ENCODE data around the gene AGPAT2. TPM values are rescaled to one million over a fixed set of nuclear protein-coding genes. Genes with fewer than 3 reads are reported as not detected.

AGPAT2 gene
- total and polyA plus RNA-seq, 2 experiments from 2014 or later = 125 to 242 TPM

- H3K4me3 ChIP-seq = no peak overlapping the region
- TF ChIP-seq EZH2 (IDR thresholded peaks at IDR 0.05; ENCODE audit: borderline replicate concordance) (no peak), EZH2phosphoT487 (IDR thresholded peaks at IDR 0.05; ENCODE audit: low read depth, severe bottlenecking, unreplicated experiment) (no peak), CTCF (IDR thresholded peaks at IDR 0.05; ENCODE audit: poor library complexity) (no peak)
- DNase-seq (ENCODE audit: low spot score) = no peak
- H3K27me3 ChIP-seq = no peaks in the 10 kb centered on the region
- peaks cover 10% of the 10 kb centered on the region for H4K20me1 ChIP-seq (ENCODE audit: insufficient read depth, poor library complexity, severe bottlenecking)
- peaks cover 16% of the 10 kb centered on the region for H3K79me2 ChIP-seq
- H3K9me3 ChIP-seq (ENCODE audit: low read depth) = no peaks in the 10 kb centered on the region
- H3K4me1 ChIP-seq (ENCODE audit: insufficient read depth) = peaks cover 41% of the 10 kb centered on the region
- 91% methylated on average over 25 of the region's 25 CpGs for WGBS (ENCODE audit: low lambda C conversion rate, missing lambda C conversion rate)
- no peaks in the 10 kb centered on the region for H3K36me3 ChIP-seq (replicated peaks; ENCODE audit: insufficient read depth, low read depth)
- no peak overlapping the region for H3K4me2 ChIP-seq
- H2AFZ ChIP-seq = no peak overlapping the region
- no peak overlapping the region for H3K27ac ChIP-seq
- no peaks in the 10 kb centered on the region for H3K9me2 ChIP-seq (replicated peaks; ENCODE audit: insufficient read depth)
Measured at GRCh38 chr9:136690104-136690805, 3.0 kb upstream of the AGPAT2 start.

GRCh38 chr9:136689108-136689460 lies 1.8 kb upstream of the AGPAT2 start:
- no peaks in the 10 kb centered on the region for H3K36me3 ChIP-seq (replicated peaks; ENCODE audit: insufficient read depth, low read depth)
- no peak overlapping the region for H3K4me2 ChIP-seq
- H3K4me1 ChIP-seq (ENCODE audit: insufficient read depth) = peaks cover 41% of the 10 kb centered on the region
- peaks cover 20% of the 10 kb centered on the region for H4K20me1 ChIP-seq (ENCODE audit: insufficient read depth, poor library complexity, severe bottlenecking)
- no peaks in the 10 kb centered on the region for H3K27me3 ChIP-seq
- no peak overlapping the region for H2AFZ ChIP-seq
- DNase-seq (ENCODE audit: low spot score) = no peak
- H3K9me3 ChIP-seq (ENCODE audit: low read depth) = no peaks in the 10 kb centered on the region
- WGBS (ENCODE audit: low lambda C conversion rate, missing lambda C conversion rate) = 93% methylated on average over 7 of the region's 7 CpGs
- H3K9me2 ChIP-seq (replicated peaks; ENCODE audit: insufficient read depth) = no peaks in the 10 kb centered on the region
- no peak for TF ChIP-seq EZH2 (IDR thresholded peaks at IDR 0.05; ENCODE audit: borderline replicate concordance)
- no peak for TF ChIP-seq EZH2phosphoT487 (IDR thresholded peaks at IDR 0.05; ENCODE audit: low read depth, severe bottlenecking, unreplicated experiment)
- TF ChIP-seq CTCF (IDR thresholded peaks at IDR 0.05; ENCODE audit: poor library complexity) = no peak
- H3K79me2 ChIP-seq = peaks cover 28% of the 10 kb centered on the region
- H3K4me3 ChIP-seq = no peak overlapping the region
- no peak overlapping the region for H3K27ac ChIP-seq

- no peak for TF ChIP-seq EZH2 (IDR thresholded peaks at IDR 0.05; ENCODE audit: borderline replicate concordance)
- no peak for TF ChIP-seq EZH2phosphoT487 (IDR thresholded peaks at IDR 0.05; ENCODE audit: low read depth, severe bottlenecking, unreplicated experiment)
- no peak for TF ChIP-seq CTCF (IDR thresholded peaks at IDR 0.05; ENCODE audit: poor library complexity)
- H3K27me3 ChIP-seq = no peaks in the 10 kb centered on the region
- no peak overlapping the region for H3K4me3 ChIP-seq
- no peak overlapping the region for H2AFZ ChIP-seq
- 69% methylated on average over 21 of the region's 21 CpGs for WGBS (ENCODE audit: low lambda C conversion rate, missing lambda C conversion rate)
- peaks cover 34% of the 10 kb centered on the region for H3K79me2 ChIP-seq
- peak overlapping the region; percentile 4 for H3K27ac ChIP-seq
- H3K9me3 ChIP-seq (ENCODE audit: low read depth) = no peaks in the 10 kb centered on the region
- no peaks in the 10 kb centered on the region for H3K36me3 ChIP-seq (replicated peaks; ENCODE audit: insufficient read depth, low read depth)
- DNase-seq (ENCODE audit: low spot score) = no peak
- no peak overlapping the region for H3K4me2 ChIP-seq
- no peaks in the 10 kb centered on the region for H3K9me2 ChIP-seq (replicated peaks; ENCODE audit: insufficient read depth)
- peaks cover 26% of the 10 kb centered on the region for H4K20me1 ChIP-seq (ENCODE audit: insufficient read depth, poor library complexity, severe bottlenecking)
- peaks cover 39% of the 10 kb centered on the region for H3K4me1 ChIP-seq (ENCODE audit: insufficient read depth)
Measured at GRCh38 chr9:136688274-136689107, 1.2 kb upstream of the AGPAT2 start.
